ENCODE results near the gene CCDC17.

DNA sequence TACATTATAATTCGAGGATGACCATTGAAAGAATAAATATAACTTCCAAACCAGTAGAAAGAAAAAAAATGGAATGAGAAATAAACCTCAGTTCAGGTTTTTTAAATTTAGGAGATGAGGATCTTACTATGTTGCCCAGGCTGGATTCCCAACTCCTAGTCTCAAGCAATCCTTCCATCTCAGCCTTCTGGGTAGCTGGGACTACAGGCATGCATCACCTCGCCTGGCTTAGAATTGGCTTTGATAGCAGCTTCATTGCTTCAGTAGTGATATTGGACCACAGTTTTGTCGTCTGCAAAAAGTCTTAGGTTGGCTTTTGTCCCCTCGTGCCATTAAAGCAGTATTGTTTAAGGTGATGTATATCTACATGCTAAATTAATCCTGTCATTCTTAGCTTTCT lies 37.1 kb downstream of the CCDC17 start:
- TF ChIP-seq, protein P1, sequence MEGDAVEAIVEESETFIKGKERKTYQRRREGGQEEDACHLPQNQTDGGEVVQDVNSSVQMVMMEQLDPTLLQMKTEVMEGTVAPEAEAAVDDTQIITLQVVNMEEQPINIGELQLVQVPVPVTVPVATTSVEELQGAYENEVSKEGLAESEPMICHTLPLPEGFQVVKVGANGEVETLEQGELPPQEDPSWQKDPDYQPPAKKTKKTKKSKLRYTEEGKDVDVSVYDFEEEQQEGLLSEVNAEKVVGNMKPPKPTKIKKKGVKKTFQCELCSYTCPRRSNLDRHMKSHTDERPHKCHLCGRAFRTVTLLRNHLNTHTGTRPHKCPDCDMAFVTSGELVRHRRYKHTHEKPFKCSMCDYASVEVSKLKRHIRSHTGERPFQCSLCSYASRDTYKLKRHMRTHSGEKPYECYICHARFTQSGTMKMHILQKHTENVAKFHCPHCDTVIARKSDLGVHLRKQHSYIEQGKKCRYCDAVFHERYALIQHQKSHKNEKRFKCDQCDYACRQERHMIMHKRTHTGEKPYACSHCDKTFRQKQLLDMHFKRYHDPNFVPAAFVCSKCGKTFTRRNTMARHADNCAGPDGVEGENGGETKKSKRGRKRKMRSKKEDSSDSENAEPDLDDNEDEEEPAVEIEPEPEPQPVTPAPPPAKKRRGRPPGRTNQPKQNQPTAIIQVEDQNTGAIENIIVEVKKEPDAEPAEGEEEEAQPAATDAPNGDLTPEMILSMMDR (conservative IDR thresholded peaks at IDR 0.05) = no peak
- TF ChIP-seq EZH2 (IDR thresholded peaks at IDR 0.05; ENCODE audit: low read depth) = no peak
